CD4-positive, alpha-beta T cell treated with Interleukin-15 for 4 hours (primary cell): ENCODE measurements around the gene WWOX.

Experiments
- DNase-seq: peaks from one replicate; pipeline ENCODE4 v3.0.0-alpha.2; 2020; ENCODE audit warnings: low spot score

Gene WWOX

GRCh38 chr16:79175286-79176057 is 1076.0 kb downstream of the WWOX start:
- no peak for DNase-seq

- DNase-seq: no peak
These were observed 1077.6 kb downstream of the WWOX start for GRCh38 chr16:79177018-79177417.

GRCh38 chr16:79181419-79181818 is 1082.0 kb downstream of the WWOX start:
- no peak for DNase-seq

GRCh38 chr16:79182616-79183015 is 1083.2 kb downstream of the WWOX start:
- no peak for DNase-seq

GRCh38 chr16:79183571-79183970 is 1084.1 kb downstream of the WWOX start:
- no peak for DNase-seq

GRCh38 chr16:79184464-79185030 is 1085.1 kb downstream of the WWOX start:
- no peak for DNase-seq

GRCh38 chr16:79185711-79186110 is 1086.3 kb downstream of the WWOX start:
- DNase-seq: no peak

- no peak for DNase-seq
These were observed 1086.7 kb downstream of the WWOX start for GRCh38 chr16:79186196-79186595.

GRCh38 chr16:79188115-79188738 is 1088.8 kb downstream of the WWOX start:
- no peak for DNase-seq

- no peak for DNase-seq
These were observed 1089.3 kb downstream of the WWOX start for GRCh38 chr16:79188739-79189122.

GRCh38 chr16:79190542-79190941 is 1091.1 kb downstream of the WWOX start:
- DNase-seq: no peak

- no peak for DNase-seq
These were observed 1092.5 kb downstream of the WWOX start for GRCh38 chr16:79191933-79192332.

- DNase-seq: no peak
These were observed 1093.5 kb downstream of the WWOX start for GRCh38 chr16:79192904-79193303.

GRCh38 chr16:79194291-79194690 is 1094.8 kb downstream of the WWOX start:
- no peak for DNase-seq

- DNase-seq: no peak
These were observed 1096.5 kb downstream of the WWOX start for GRCh38 chr16:79195938-79196337.

GRCh38 chr16:79201436-79201835 is 1102.0 kb downstream of the WWOX start:
- DNase-seq: no peak

GRCh38 chr16:79202977-79203376 is 1103.5 kb downstream of the WWOX start:
- DNase-seq: no peak

GRCh38 chr16:79204486-79204885 is 1105.0 kb downstream of the WWOX start:
- no peak for DNase-seq

GRCh38 chr16:79206889-79207288 is 1107.4 kb downstream of the WWOX start:
- DNase-seq: no peak

- DNase-seq: no peak
These were observed 1109.9 kb downstream of the WWOX start for GRCh38 chr16:79209308-79209707.

GRCh38 chr16:79210607-79211006 is 1111.2 kb downstream of the WWOX start:
- no peak for DNase-seq

- no peak for DNase-seq
These were observed 1112.1 kb downstream of the WWOX start for GRCh38 chr16:79211586-79211985.

GRCh38 chr16:79212114-79212791 is 1112.8 kb downstream of the WWOX start:
- DNase-seq: no peak
